Endothelial cell of umbilical vein (primary cell): ENCODE measurements around the gene IRF8. TPM values are rescaled to one million over a fixed set of nuclear protein-coding genes. Genes with fewer than 3 reads are reported as not detected.
"Not testable (repeated sequence)": the region's sequence is repeated elsewhere in the genome, so short reads cannot be mapped to it uniquely, and the experiment has no call there.

Experiments
- BruUV-seq: library from RNA; stranded (reverse); fragments of 400-500 nt; replicated peaks from 2 replicates; lab custom pipeline; 2021; lab: Mats Ljungman, UMichigan
- CTCF ChIA-PET: fragments of 300-600, 350-600 bp; sonication (Branson Sonifier 250); formaldehyde crosslinking; loops from one replicate; lab custom pipeline; 2021; ENCODE audit warnings: antibody characterized with exemption, inconsistent platforms; lab: Charles Lee
- POLR2A ChIA-PET: fragments of 300-600, 350-600 bp; sonication (Branson Sonifier 250); formaldehyde crosslinking; loops from one replicate; lab custom pipeline; 2021; ENCODE audit warnings: antibody characterized with exemption, inconsistent platforms; lab: Charles Lee
- DNase-seq: peaks from one replicate; pipeline ENCODE4 v3.0.0-alpha.2; 2011; ENCODE audit warnings: low read depth, low spot score
- FAIRE-seq: peaks from 2 replicates; lab custom pipeline; 2011; peaks lifted over from hg19 to GRCh38; lab: Jason Lieb, UNC
- H2AFZ ChIP-seq: 2 replicates; pipeline ENCODE4 v1.6.0; 2012; ENCODE audit warnings: low read depth, low read length, control low read depth, inconsistent platforms
- H3K27ac ChIP-seq: 2 replicates; pipeline ENCODE4 v1.5.1; 2011; ENCODE audit warnings: low read depth, mild to moderate bottlenecking, control low read depth, low read length, moderate library complexity; ENCODE audit not compliant: insufficient read depth
- H3K27me3 ChIP-seq, 2 experiments: 2 replicates each; pipeline versions ENCODE4 v1.6.0 to v1.6.1; 2011; ENCODE audit warnings: low read length in 2 of 2, mixed read lengths in 1 of 2; ENCODE audit not compliant: control insufficient read depth in 2 of 2, insufficient read depth in 2 of 2
- H3K36me3 ChIP-seq, 2 experiments: 2 replicates in 1 of 2; 3 replicates in 1 of 2; pipeline ENCODE4 v1.5.1; 2011; ENCODE audit warnings: low read length in 2 of 2, mild to moderate bottlenecking in 1 of 2, moderate library complexity in 1 of 2; ENCODE audit not compliant: control insufficient read depth in 2 of 2, insufficient read depth in 2 of 2; ENCODE audit errors: extremely low read depth in 1 of 2
- H3K4me1 ChIP-seq: 3 replicates; pipeline ENCODE4 v1.5.1; 2011; ENCODE audit warnings: mild to moderate bottlenecking, low read length; ENCODE audit not compliant: control insufficient read depth, insufficient read depth; ENCODE audit errors: extremely low read depth
- H3K4me2 ChIP-seq: 2 replicates; pipeline ENCODE4 v1.6.1; 2011; ENCODE audit warnings: low read length, control low read depth, mixed read lengths; ENCODE audit not compliant: insufficient read depth
- H3K4me3 ChIP-seq, 3 experiments: fragments of 200-600 bp in 1 of 3; sonication (generic), shearing (Covaris generic) in 1 of 3; replicated peaks in 1 of 3; 2 replicates each; pipeline ENCODE4 v1.5.1; 2011 to 2016; ENCODE audit warnings: control low read depth in 3 of 3, low read length in 3 of 3, mild to moderate bottlenecking in 2 of 3, inconsistent platforms in 1 of 3, low read depth in 1 of 3, moderate library complexity in 1 of 3; ENCODE audit not compliant: insufficient read depth in 1 of 3
- H3K79me2 ChIP-seq: 2 replicates; pipeline ENCODE4 v1.6.0; 2012; ENCODE audit warnings: low read length, inconsistent platforms; ENCODE audit not compliant: control insufficient read depth, insufficient read depth
- H3K9ac ChIP-seq: replicated peaks from 2 replicates; pipeline ENCODE3; 2011; ENCODE audit warnings: low read length, control low read depth; ENCODE audit not compliant: insufficient read depth; ENCODE audit errors: extremely low read depth
- H3K9me1 ChIP-seq: replicated peaks from 3 replicates; pipeline ENCODE4 v1.6.0; 2011; ENCODE audit warnings: mild to moderate bottlenecking, low read length; ENCODE audit not compliant: control insufficient read depth, insufficient read depth; ENCODE audit errors: extremely low read depth
- H3K9me3 ChIP-seq: replicated peaks from 2 replicates; pipeline ENCODE4 v1.5.1; 2012; ENCODE audit warnings: low read length, inconsistent platforms; ENCODE audit not compliant: control insufficient read depth, insufficient read depth
- H4K20me1 ChIP-seq: replicated peaks from 2 replicates; pipeline ENCODE3; 2011; ENCODE audit warnings: mild to moderate bottlenecking, low read length; ENCODE audit not compliant: control insufficient read depth, insufficient read depth; ENCODE audit errors: extremely low read depth
- EZH2 ChIP-seq: IDR thresholded peaks from 2 replicates; pipeline ENCODE4 v1.6.1; 2012; ENCODE audit warnings: borderline replicate concordance, low read depth, mild to moderate bottlenecking, moderate library complexity, low read length, inconsistent platforms; ENCODE audit not compliant: severe bottlenecking
- FOS ChIP-seq: IDR thresholded peaks from 2 replicates; pipeline ENCODE4 v1.6.1; 2011; ENCODE audit warnings: mild to moderate bottlenecking, low read length, moderate library complexity, borderline replicate concordance; ENCODE audit not compliant: insufficient read depth
- GATA2 ChIP-seq: IDR thresholded peaks from 2 replicates; pipeline ENCODE4 v1.7.0; 2011; ENCODE audit warnings: low read depth, mild to moderate bottlenecking, moderate library complexity, mixed read lengths, low read length; ENCODE audit not compliant: insufficient read length, insufficient read depth
- JUN ChIP-seq: IDR thresholded peaks from 2 replicates; pipeline ENCODE4 v1.6.1; 2011; ENCODE audit warnings: borderline replicate concordance, low read depth; ENCODE audit not compliant: insufficient read length, insufficient read depth
- MYC ChIP-seq: IDR thresholded peaks from one replicate; pipeline ENCODE4 v1.6.1; 2011; ENCODE audit warnings: mild to moderate bottlenecking, low read depth, low read length
- POLR2A ChIP-seq: IDR thresholded peaks from 2 replicates; pipeline ENCODE4 v1.6.1; 2012; ENCODE audit warnings: low read depth, mild to moderate bottlenecking, control low read depth, low read length
- POLR2AphosphoS5 ChIP-seq: IDR thresholded peaks from 2 replicates; pipeline ENCODE4 v1.6.1; 2012; ENCODE audit warnings: low read depth, mild to moderate bottlenecking, control low read depth, low read length, moderate library complexity; ENCODE audit not compliant: insufficient read depth
- dilution Hi-C: fragments of 300-500 bp; cut with MboI; formaldehyde crosslinking; loops from one replicate; pipeline ENCODE4 v1.15.0; 2019; ENCODE audit warnings: low sequenced_read_pairs; ENCODE audit not compliant: extremely low pct_ligation_motif_present
- intact Hi-C: fragments of 100-400 bp; cut with micrococcal nuclease; formaldehyde crosslinking; loops from one replicate; pipeline ENCODE4 v1.10.0; 2022
- polyA plus RNA-seq, 4 experiments: library from polyadenylated mRNA; depleted of rRNA in 3 of 4; stranded (reverse) in 3 of 4; unstranded in 1 of 4; fragments of >200 nt; gene quantifications; 2 replicates each; pipeline versions ENCODE4 v1.2.1 to v1.2.3, GENCODE V29; 2011 to 2012; ENCODE audit warnings: missing spikeins in 1 of 4
- total RNA-seq: library from RNA; stranded (reverse); gene quantifications from 2 replicates; pipeline ENCODE4 v1.2.3, GENCODE V29; 2021
- TF ChIP-seq, protein P1 (sequence below), 2 donors: IDR thresholded peaks; 1 replicate in 1 of 2; 2 replicates in 1 of 2; pipeline ENCODE4 v1.5.1; 2011; ENCODE audit warnings: low read length in 2 of 2, mild to moderate bottlenecking in 2 of 2, moderate library complexity in 2 of 2, control low read depth in 1 of 2, inconsistent platforms in 1 of 2, low read depth in 1 of 2; ENCODE audit not compliant: insufficient read depth in 1 of 2; ENCODE audit errors: extremely low read depth in 1 of 2
- TF ChIP-seq, protein P2 (sequence below): IDR thresholded peaks from 2 replicates; pipeline ENCODE4 v1.6.1; 2011; ENCODE audit not compliant: insufficient read depth, insufficient read length

IRF8 gene
- total and polyA plus RNA-seq, 2 donors (not counting 3 experiments of a cell fraction or from before 2014, with no cell fraction given), result not detected

DNA sequence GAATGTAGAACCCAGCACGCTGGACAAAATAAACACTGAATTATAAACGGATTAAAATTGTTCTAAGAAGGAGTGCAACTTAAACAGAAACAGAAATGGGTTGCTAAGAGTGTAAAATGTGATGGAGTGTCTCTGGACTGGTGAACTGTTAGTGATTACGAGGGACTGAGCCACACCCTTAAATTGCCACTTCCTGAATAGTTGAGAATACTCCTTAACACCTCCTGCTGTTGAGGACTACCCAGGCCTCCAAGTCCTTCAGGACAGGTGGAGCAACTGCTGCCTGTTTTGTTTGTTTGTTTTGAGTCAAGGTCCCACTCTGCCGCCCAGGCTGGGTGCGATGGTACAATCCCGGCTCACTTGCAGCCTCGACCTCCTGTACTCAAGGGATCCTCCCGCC, 25.8 kb upstream of the IRF8 start:
- dilution Hi-C loops, result no loop called here
- no peak overlapping the region for H3K4me2 ChIP-seq
- no peak overlapping the region for H3K9ac ChIP-seq
- no peaks in the 10 kb centered on the region for H3K4me1 ChIP-seq
- no peak overlapping the region for H3K4me3 ChIP-seq
- no peaks in the 10 kb centered on the region for H3K9me1 ChIP-seq
- intact Hi-C loops, result no loop called here
- POLR2A ChIA-PET, result no interaction called here
- no TSS peak for BruUV-seq
- H3K27me3 ChIP-seq, result peaks cover 11 to 17% of the 10 kb centered on the region in 2 experiments
- CTCF ChIA-PET, result no interaction called here
- H3K9me3 ChIP-seq, result no peaks in the 10 kb centered on the region
- H3K36me3 ChIP-seq, result no peaks in the 10 kb centered on the region
- FAIRE-seq, result no peak
- no peak overlapping the region for H3K27ac ChIP-seq
- no peak for DNase-seq
- no peak overlapping the region for H2AFZ ChIP-seq
- H3K79me2 ChIP-seq, result no peaks in the 10 kb centered on the region
- H4K20me1 ChIP-seq, result no peaks in the 10 kb centered on the region
- TF ChIP-seq JUN (no peak), FOS (no peak), POLR2A (no peak), POLR2AphosphoS5 (no peak), EZH2 (no peak), GATA2 (no peak), MYC (no peak)
- TF ChIP-seq, protein P1, sequence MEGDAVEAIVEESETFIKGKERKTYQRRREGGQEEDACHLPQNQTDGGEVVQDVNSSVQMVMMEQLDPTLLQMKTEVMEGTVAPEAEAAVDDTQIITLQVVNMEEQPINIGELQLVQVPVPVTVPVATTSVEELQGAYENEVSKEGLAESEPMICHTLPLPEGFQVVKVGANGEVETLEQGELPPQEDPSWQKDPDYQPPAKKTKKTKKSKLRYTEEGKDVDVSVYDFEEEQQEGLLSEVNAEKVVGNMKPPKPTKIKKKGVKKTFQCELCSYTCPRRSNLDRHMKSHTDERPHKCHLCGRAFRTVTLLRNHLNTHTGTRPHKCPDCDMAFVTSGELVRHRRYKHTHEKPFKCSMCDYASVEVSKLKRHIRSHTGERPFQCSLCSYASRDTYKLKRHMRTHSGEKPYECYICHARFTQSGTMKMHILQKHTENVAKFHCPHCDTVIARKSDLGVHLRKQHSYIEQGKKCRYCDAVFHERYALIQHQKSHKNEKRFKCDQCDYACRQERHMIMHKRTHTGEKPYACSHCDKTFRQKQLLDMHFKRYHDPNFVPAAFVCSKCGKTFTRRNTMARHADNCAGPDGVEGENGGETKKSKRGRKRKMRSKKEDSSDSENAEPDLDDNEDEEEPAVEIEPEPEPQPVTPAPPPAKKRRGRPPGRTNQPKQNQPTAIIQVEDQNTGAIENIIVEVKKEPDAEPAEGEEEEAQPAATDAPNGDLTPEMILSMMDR (IDR thresholded peaks at IDR 0.05; ENCODE audit: extremely low read depth in 1 of 2, insufficient read depth in 1 of 2, low read depth in 1 of 2, low read length in 2 of 2), result no peak
- TF ChIP-seq, protein P2, sequence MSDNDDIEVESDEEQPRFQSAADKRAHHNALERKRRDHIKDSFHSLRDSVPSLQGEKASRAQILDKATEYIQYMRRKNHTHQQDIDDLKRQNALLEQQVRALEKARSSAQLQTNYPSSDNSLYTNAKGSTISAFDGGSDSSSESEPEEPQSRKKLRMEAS, result no peak

DNA sequence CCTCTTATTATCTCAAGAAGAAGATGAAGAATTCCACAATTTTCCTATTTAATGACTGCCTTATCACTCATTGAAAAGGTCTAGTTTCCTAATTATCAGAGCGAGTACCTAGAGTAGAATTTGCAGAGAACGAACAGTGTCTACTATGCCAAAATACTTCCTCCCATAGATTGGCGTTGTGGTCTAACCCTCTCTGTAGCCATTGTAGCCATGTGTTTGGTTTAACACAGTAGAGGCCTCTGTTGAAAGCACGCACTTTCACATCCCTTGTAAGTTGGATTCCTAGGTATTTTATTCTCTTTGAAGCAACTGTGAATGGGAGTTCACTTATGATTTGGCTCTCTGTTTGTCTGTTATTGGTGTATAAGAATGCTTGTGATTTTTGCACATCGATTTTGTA, 24.9 kb upstream of the IRF8 start:
- H3K4me3 ChIP-seq, BruUV-seq, H3K36me3 ChIP-seq, H3K9me3 ChIP-seq, H3K27ac ChIP-seq, DNase-seq, H3K9ac ChIP-seq, H3K4me2 ChIP-seq, POLR2A ChIA-PET, CTCF ChIA-PET, H3K9me1 ChIP-seq, intact Hi-C loops, H4K20me1 ChIP-seq, H3K4me1 ChIP-seq, FAIRE-seq, H2AFZ ChIP-seq, H3K79me2 ChIP-seq, dilution Hi-C loops: not testable (repeated sequence)
- peaks cover 7 to 14% of the 10 kb centered on the region in 2 experiments for H3K27me3 ChIP-seq
